DOHH2 (cell line): ENCODE results near the gene PIK3CA.

Experiments
- H3F3A ChIP-seq: fragments of 200-600 bp; sonication (generic), shearing (Covaris generic); 2 replicates; pipeline ENCODE4 v1.6.0; 2016; ENCODE audit warnings: antibody characterized with exemption, mild to moderate bottlenecking; ENCODE audit not compliant: control insufficient read depth, insufficient read depth
- H3K27ac ChIP-seq: fragments of 200-600 bp; sonication (generic); 2 replicates; pipeline ENCODE4 v1.5.1; 2014; ENCODE audit warnings: low read depth, mild to moderate bottlenecking, low read length, moderate library complexity
- H3K27me3 ChIP-seq: fragments of 200-600 bp; sonication (generic); 2 replicates; pipeline ENCODE4 v1.6.1; 2014; ENCODE audit warnings: mild to moderate bottlenecking, low read length, mixed read lengths; ENCODE audit not compliant: control insufficient read depth
- H3K36me3 ChIP-seq: fragments of 200-600 bp; sonication (generic); 2 replicates; pipeline ENCODE4 v1.6.1; 2014; ENCODE audit warnings: mild to moderate bottlenecking, low read length, moderate library complexity, mixed read lengths; ENCODE audit not compliant: control insufficient read depth
- H3K4me1 ChIP-seq: fragments of 200-600 bp; sonication (generic); 2 replicates; pipeline ENCODE4 v1.6.1; 2014; ENCODE audit warnings: mild to moderate bottlenecking, low read length, mixed read lengths; ENCODE audit not compliant: control insufficient read depth
- H3K4me2 ChIP-seq: fragments of 200-600 bp; sonication (generic); 2 replicates; pipeline ENCODE4 v1.6.0; 2014; ENCODE audit warnings: mild to moderate bottlenecking, low read length, moderate library complexity
- H3K4me3 ChIP-seq: fragments of 200-600 bp; sonication (generic); 2 replicates; pipeline ENCODE4 v1.5.1; 2014; ENCODE audit warnings: mild to moderate bottlenecking, low read length, mixed read lengths
- H3K79me2 ChIP-seq: fragments of 200-600 bp; sonication (generic); 2 replicates; pipeline ENCODE4 v1.6.1; 2014; ENCODE audit warnings: mild to moderate bottlenecking, low read length, mixed read lengths; ENCODE audit not compliant: control insufficient read depth
- H3K9me2 ChIP-seq: fragments of 200-600 bp; sonication (generic); replicated peaks from 2 replicates; pipeline ENCODE4 v1.6.1; 2014; ENCODE audit warnings: mild to moderate bottlenecking, low read length, mixed read lengths; ENCODE audit not compliant: control insufficient read depth
- H3K9me3 ChIP-seq: fragments of 200-600 bp; sonication (generic); 2 replicates; pipeline ENCODE4 v1.6.1; 2014; ENCODE audit warnings: antibody characterized with exemption, low read length, mixed read lengths; ENCODE audit not compliant: control insufficient read depth, insufficient read depth
- H4K20me1 ChIP-seq: fragments of 200-600 bp; sonication (generic); 2 replicates; pipeline ENCODE4 v1.6.0; 2014; ENCODE audit warnings: low read depth, mild to moderate bottlenecking, antibody characterized with exemption, low read length, moderate library complexity; ENCODE audit not compliant: control insufficient read depth, insufficient read depth
- EZH2phosphoT487 ChIP-seq: fragments of 200-600 bp; sonication (generic); IDR thresholded peaks from 2 replicates; pipeline ENCODE4 v1.6.1; 2017; ENCODE audit warnings: borderline replicate concordance, mild to moderate bottlenecking, antibody characterized with exemption, low read length, moderate library complexity, mixed read lengths
- TF ChIP-seq, protein P1 (sequence below): fragments of 200-600 bp; sonication (generic); IDR thresholded peaks from one replicate; pipeline ENCODE4 v1.5.1; 2014; ENCODE audit warnings: antibody characterized with exemption, mild to moderate bottlenecking, low read depth, low read length; ENCODE audit not compliant: poor library complexity, severe bottlenecking

Gene PIK3CA

DNA sequence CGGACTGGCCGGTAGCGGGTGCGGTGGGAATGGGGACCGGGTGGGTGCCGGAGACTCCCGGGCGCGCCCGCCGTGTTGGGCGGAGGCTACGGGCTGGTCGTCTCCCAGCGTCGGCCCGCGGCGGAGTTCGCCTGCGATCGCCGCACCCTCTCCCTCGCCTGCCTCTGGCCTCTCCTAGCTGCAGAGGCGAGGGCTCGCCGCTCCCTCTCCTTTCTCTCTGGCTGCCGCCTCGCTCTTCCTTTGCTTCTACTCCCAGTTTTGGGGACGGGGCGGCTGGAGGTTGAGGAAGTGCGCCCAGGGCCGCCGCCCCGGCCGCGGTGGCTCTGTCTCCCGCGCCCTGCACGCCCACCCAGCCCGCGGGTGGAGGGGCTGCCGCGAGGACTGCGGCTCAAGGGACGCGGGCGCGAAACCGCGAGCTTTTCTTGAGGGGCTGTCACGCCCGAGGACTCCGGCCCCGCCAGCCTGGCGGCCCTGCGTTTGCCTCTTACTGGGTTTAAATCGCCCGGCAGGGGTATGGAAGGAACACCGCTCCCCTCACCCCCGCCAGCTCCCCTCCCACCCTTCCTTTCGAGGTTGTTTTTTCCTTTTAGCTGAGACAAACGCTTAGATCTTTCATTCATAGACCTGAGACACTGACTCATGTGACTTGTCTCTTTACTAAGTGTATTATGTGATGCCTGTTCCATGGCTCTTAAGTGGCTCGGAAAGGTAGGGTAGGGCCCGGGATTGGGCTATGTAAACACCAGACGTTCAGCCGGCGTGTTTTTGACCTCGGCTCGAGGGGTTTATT lies 654 bp downstream of the PIK3CA start:
- Histone ChIP-seq H3K9me2 (no peaks in the 10 kb centered on the region), H3K4me3 (peak overlapping the region; percentile 85), H3K27me3 (no peaks in the 10 kb centered on the region), H3F3A (0 out of 2 replicates have a peak, but pooled peaks cover 6% of the 10 kb centered on the region), H3K4me2 (peak overlapping the region; percentile 84), H3K4me1 (peaks cover 26% of the 10 kb centered on the region), H3K27ac (peak overlapping the region; percentile 68), H3K9me3 (no peaks in the 10 kb centered on the region), H4K20me1 (peaks cover 14% of the 10 kb centered on the region), H3K79me2 (peaks cover 54% of the 10 kb centered on the region), H3K36me3 (peaks cover 2% of the 10 kb centered on the region; the same call in 1 of the 2 replicates)
- TF ChIP-seq EZH2phosphoT487, result no peak
- TF ChIP-seq, protein P1, sequence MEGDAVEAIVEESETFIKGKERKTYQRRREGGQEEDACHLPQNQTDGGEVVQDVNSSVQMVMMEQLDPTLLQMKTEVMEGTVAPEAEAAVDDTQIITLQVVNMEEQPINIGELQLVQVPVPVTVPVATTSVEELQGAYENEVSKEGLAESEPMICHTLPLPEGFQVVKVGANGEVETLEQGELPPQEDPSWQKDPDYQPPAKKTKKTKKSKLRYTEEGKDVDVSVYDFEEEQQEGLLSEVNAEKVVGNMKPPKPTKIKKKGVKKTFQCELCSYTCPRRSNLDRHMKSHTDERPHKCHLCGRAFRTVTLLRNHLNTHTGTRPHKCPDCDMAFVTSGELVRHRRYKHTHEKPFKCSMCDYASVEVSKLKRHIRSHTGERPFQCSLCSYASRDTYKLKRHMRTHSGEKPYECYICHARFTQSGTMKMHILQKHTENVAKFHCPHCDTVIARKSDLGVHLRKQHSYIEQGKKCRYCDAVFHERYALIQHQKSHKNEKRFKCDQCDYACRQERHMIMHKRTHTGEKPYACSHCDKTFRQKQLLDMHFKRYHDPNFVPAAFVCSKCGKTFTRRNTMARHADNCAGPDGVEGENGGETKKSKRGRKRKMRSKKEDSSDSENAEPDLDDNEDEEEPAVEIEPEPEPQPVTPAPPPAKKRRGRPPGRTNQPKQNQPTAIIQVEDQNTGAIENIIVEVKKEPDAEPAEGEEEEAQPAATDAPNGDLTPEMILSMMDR, result no peak

DNA sequence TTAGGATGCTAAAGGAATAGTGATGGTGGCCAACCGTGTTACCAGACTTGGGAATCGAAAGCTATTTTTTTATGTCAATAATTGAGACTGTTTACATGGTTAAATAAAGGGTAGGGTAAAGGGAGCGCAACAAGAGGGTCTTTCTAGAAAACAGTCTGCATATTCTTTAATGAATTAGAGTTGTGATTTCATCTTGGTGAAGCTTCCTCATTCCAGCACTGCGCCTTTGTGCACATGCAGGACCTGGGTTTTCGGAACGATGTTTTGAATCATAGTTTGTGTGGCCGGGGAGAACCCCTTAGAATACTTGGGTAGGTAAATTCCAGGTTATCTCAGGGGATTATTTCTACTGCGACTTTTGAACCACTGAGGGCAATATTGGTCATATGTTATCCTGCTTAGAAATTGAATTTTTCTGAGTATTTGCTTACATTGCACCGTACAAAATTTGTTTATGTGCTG lies 1.3 kb downstream of the PIK3CA start:
- peak overlapping the region; percentile 68 for H3K27ac ChIP-seq
- no peaks in the 10 kb centered on the region for H3K9me3 ChIP-seq
- no peaks in the 10 kb centered on the region for H3K27me3 ChIP-seq
- 0 out of 2 replicates have a peak, but pooled peaks cover 6% of the 10 kb centered on the region for H3F3A ChIP-seq
- peaks cover 2% of the 10 kb centered on the region; the same call in 1 of the 2 replicates for H3K36me3 ChIP-seq
- TF ChIP-seq, protein P1, result no peak
- TF ChIP-seq EZH2phosphoT487, result no peak
- H3K4me2 ChIP-seq, result peak overlapping the region; percentile 84
- H3K9me2 ChIP-seq, result no peaks in the 10 kb centered on the region
- peaks cover 60% of the 10 kb centered on the region for H3K79me2 ChIP-seq
- H3K4me1 ChIP-seq, result peaks cover 26% of the 10 kb centered on the region
- H3K4me3 ChIP-seq, result peak overlapping the region; percentile 85
- H4K20me1 ChIP-seq, result peaks cover 14% of the 10 kb centered on the region

DNA sequence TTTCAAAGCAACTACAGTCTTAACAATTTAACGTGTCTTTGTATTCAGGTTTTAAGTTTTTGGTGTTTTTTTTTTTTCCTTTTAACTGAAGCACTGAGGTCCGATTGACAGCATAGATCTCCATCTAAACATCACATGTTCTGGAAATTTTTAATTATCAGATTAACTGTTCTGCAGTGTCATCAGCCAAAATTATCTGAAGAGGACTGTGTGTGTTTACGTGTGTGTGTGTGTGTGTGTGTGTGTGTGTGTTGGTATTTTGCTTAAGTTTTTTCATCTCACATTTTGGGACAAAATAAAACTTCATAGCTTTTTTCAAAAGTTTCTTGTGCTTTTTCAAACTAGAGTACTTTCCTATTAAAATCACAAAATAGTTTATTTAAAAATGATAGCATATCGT lies 1.8 kb downstream of the PIK3CA start:
- 0 out of 2 replicates have a peak, but pooled peaks cover 6% of the 10 kb centered on the region for H3F3A ChIP-seq
- peaks cover 64% of the 10 kb centered on the region for H3K79me2 ChIP-seq
- H4K20me1 ChIP-seq, result peaks cover 14% of the 10 kb centered on the region

More for the DNA sequence above, 1.8 kb downstream of the PIK3CA start:
- H3K36me3 ChIP-seq, result peaks cover 2% of the 10 kb centered on the region; the same call in 1 of the 2 replicates
- no peaks in the 10 kb centered on the region for H3K9me2 ChIP-seq
- H3K4me3 ChIP-seq, result peak overlapping the region; percentile 85
- TF ChIP-seq, protein P1, result no peak
- no peak for TF ChIP-seq EZH2phosphoT487
- peak overlapping the region; percentile 84 for H3K4me2 ChIP-seq
- H3K27ac ChIP-seq, result no peak overlapping the region
- peaks cover 26% of the 10 kb centered on the region for H3K4me1 ChIP-seq
- no peaks in the 10 kb centered on the region for H3K27me3 ChIP-seq
- no peaks in the 10 kb centered on the region for H3K9me3 ChIP-seq
